NB4 (cell line): ENCODE data around the gene ADCY5.

Experiments
- DNase-seq: peaks from one replicate; pipeline ENCODE4 v3.0.0; 2010; ENCODE audit warnings: low read depth
- H3K4me3 ChIP-seq: one replicate; pipeline ENCODE4 v1.5.1; 2011; ENCODE audit warnings: mild to moderate bottlenecking, low read depth, low read length, moderate library complexity
- MYC ChIP-seq: IDR thresholded peaks from 2 replicates; pipeline ENCODE4 v1.6.1; 2011; ENCODE audit warnings: low read depth, low read length
- POLR2A ChIP-seq: IDR thresholded peaks from 2 replicates; pipeline ENCODE4 v1.6.1; 2011; ENCODE audit warnings: mild to moderate bottlenecking; ENCODE audit not compliant: insufficient read length; ENCODE audit errors: extremely low read depth
- TF ChIP-seq, protein P1 (sequence below): IDR thresholded peaks from 2 replicates; pipeline ENCODE4 v1.6.1; 2011; ENCODE audit warnings: low read depth, low read length
- TF ChIP-seq, protein P2 (sequence below): IDR thresholded peaks from one replicate; pipeline ENCODE4 v1.5.1; 2012; ENCODE audit warnings: low read depth, low read length

Gene ADCY5

DNA sequence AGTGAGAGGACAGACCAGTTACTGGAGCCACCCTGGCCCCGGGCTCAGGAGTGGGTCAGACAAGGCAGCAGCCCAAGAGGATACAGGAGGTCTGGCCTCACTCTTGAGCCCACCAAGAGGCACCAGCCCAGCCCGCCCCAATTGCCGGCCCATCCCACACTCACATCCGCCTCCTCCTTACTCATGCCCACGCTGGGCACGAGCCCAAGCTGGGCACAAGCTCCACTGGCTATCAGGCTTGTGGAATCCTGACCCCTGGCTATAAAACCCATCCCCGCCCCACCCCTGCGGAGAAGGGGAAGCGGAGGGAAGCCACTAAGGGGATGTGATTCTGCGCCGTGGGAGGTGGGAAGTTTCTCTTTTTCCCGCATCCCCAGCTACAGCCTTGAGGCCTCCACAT, 25.9 kb downstream of the ADCY5 start:
- no peak overlapping the region for H3K4me3 ChIP-seq
- DNase-seq: no peak
- TF ChIP-seq, protein P1, sequence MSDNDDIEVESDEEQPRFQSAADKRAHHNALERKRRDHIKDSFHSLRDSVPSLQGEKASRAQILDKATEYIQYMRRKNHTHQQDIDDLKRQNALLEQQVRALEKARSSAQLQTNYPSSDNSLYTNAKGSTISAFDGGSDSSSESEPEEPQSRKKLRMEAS: no peak
- TF ChIP-seq MYC (no peak), POLR2A (no peak)
- TF ChIP-seq, protein P2, sequence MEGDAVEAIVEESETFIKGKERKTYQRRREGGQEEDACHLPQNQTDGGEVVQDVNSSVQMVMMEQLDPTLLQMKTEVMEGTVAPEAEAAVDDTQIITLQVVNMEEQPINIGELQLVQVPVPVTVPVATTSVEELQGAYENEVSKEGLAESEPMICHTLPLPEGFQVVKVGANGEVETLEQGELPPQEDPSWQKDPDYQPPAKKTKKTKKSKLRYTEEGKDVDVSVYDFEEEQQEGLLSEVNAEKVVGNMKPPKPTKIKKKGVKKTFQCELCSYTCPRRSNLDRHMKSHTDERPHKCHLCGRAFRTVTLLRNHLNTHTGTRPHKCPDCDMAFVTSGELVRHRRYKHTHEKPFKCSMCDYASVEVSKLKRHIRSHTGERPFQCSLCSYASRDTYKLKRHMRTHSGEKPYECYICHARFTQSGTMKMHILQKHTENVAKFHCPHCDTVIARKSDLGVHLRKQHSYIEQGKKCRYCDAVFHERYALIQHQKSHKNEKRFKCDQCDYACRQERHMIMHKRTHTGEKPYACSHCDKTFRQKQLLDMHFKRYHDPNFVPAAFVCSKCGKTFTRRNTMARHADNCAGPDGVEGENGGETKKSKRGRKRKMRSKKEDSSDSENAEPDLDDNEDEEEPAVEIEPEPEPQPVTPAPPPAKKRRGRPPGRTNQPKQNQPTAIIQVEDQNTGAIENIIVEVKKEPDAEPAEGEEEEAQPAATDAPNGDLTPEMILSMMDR: no peak

DNA sequence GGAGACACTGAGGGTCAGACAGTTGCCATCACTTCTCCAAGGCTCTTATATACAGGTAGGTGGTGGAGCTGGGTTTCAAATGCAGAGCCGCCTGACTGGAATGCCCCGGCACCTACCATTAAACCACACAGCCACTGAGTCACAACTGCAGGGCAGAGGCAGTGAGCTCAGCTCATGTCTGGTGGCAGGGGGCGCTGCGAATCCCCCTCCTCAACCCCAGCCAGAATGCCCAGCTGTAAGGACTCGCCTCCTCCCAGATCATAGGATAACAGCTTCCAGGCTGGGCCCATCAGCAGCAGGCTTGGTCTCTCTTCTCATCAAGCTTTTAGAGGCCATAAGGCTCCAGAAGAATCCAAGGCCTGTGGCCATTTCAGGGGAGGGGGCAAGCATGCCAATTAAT, 26.4 kb downstream of the ADCY5 start:
- no peak for TF ChIP-seq POLR2A
- no peak for TF ChIP-seq MYC
- TF ChIP-seq, protein P2: no peak
- TF ChIP-seq, protein P1: no peak
- H3K4me3 ChIP-seq: no peak overlapping the region
- DNase-seq: no peak

DNA sequence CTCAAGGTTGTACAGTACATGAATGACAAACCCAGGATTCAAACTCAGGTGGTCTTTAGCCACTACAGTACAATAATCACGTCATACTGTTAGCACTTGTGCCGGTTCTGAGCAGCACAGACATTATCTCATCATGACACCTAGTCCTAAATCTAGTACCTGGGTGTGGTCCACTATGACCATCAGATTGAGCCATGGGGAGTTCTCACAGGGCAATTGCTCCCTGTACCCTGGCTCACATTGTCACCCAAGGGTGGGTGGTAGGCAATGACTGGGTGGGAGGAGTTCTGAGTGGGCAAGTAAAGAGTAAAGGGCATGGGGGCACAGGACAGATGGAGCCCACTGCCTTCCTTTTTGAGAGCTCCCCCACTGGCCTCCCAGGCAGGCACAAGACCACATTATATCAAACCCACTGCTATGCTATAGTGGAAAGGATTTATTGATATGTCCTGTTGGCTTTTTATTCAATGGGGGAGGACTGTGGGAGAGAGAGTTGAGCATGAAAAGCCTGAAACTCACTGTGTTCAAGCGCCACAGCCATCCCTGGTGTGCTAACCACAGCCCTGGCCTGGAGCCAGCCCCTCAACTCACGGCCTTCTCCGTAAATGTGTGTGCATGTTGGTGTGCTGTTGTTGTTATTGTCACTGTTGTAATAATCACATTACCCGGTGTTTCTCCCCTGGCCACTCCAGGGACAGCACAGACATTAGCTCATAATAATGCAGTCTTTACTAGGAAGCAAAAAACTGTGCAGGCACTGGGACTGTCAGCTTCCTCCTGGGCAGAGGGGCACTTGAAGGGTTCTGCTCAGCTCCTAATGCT, 27.3 kb downstream of the ADCY5 start:
- DNase-seq: no peak
- H3K4me3 ChIP-seq: no peak overlapping the region
- TF ChIP-seq, protein P1: no peak
- no peak for TF ChIP-seq MYC
- TF ChIP-seq, protein P2: no peak
- TF ChIP-seq POLR2A: no peak

DNA sequence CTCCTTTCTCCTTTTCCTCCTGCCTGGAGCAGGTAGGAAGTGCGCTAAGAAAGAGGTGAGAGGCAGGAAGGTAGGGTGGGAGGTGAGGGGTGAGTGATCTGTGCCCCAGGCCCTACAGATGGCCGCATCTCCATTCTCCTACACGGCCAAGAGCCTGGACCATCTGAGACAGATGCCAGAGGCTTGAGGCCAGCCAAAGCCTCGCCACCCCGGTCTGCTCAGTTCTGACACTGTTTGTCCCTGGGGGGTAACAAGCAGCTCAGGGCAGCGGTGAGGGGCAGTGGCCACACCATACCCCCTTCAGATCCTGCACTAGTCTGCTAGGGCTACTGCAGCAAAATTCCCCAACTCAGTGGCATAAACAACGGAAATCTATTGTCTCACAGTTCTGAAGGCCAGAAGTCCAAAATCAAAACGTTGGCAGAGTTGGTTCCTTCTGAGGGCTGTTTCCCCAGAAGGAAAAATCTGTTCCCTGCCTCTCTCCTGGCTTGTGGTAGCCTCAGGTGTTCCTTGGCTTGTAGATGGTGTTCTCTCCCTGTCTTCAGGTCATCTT, 28.4 kb downstream of the ADCY5 start:
- no peak for TF ChIP-seq POLR2A
- TF ChIP-seq, protein P2: no peak
- TF ChIP-seq, protein P1: no peak
- no peak for TF ChIP-seq MYC
- H3K4me3 ChIP-seq: no peak overlapping the region
- no peak for DNase-seq

DNA sequence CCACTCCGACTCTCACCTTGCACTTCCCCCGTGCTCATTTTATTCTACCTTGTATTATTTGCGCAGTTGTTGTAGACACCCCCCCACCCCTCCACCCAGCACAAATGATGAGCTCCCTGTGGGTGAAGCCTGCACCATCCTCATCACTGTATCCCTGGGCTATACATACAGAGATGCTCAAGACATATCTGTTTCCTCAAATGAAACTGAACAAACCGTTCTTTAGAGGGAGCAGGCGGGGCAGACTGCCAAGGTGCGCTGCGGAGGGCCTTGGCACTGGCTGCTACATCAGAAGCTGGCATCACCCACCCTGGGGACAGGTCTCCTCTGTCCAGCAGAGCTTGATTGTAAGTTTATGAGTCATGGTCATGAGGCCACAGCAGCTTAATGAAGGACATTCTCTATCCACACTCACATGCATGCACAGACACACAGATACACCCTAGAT, 29.0 kb downstream of the ADCY5 start:
- TF ChIP-seq MYC (no peak), POLR2A (no peak)
- TF ChIP-seq, protein P1: no peak
- TF ChIP-seq, protein P2: no peak
- no peak overlapping the region for H3K4me3 ChIP-seq
- no peak for DNase-seq
